Heart left ventricle (tissue), 16 donors: ENCODE results near the gene CEP20. TPM values are rescaled to one million over a fixed set of nuclear protein-coding genes. Genes with fewer than 3 reads are reported as not detected.
A peak's percentile ranks its signal among the peaks of the same experiment; 100 is the strongest.

Experiments used
- ATAC-seq, 4 donors: fragments of 200-7000 bp; cut with Tn5 transposase; one replicate each; pipeline ENCODE4 v1.9.1; 2020 to 2022; ENCODE audit warnings: moderate library complexity in 4 of 4, mild to moderate bottlenecking in 3 of 4, moderate number of reproducible peaks in 1 of 4
- DNase-seq, 5 donors: peaks; one replicate each; pipeline ENCODE4 v3.0.0-alpha.2; 2020
- H3K27ac ChIP-seq, 12 donors: fragments of 200-600 bp; sonication (generic) in 4 of 12; one replicate each; pipeline versions ENCODE4 v1.5.0 to v1.8.0; 2016 to 2022; ENCODE audit warnings: mild to moderate bottlenecking in 2 of 12
- H3K27me3 ChIP-seq, 9 donors: fragments of 200-600 bp; sonication (generic) in 2 of 9; one replicate each; pipeline versions ENCODE4 v1.5.1 to v1.8.0; 2016 to 2022; ENCODE audit warnings: mild to moderate bottlenecking in 3 of 9
- H3K36me3 ChIP-seq, 9 donors: fragments of 200-600 bp; sonication (generic) in 2 of 9; one replicate each; pipeline versions ENCODE4 v1.5.0 to v1.8.0; 2018 to 2022; ENCODE audit warnings: mild to moderate bottlenecking in 2 of 9
- H3K4me1 ChIP-seq, 12 donors: fragments of 200-600 bp; sonication (generic) in 4 of 12; one replicate each; pipeline versions ENCODE4 v1.5.0 to v1.8.0; 2016 to 2022; ENCODE audit warnings: mild to moderate bottlenecking in 3 of 12
- H3K4me3 ChIP-seq, 12 donors: fragments of 200-600 bp; sonication (generic) in 4 of 12; one replicate each; pipeline versions ENCODE4 v1.5.0 to v1.8.0; 2017 to 2022; ENCODE audit warnings: mild to moderate bottlenecking in 9 of 12, moderate library complexity in 4 of 12
- H3K9me3 ChIP-seq, 12 donors: fragments of 200-600 bp; sonication (generic) in 4 of 12; one replicate each; pipeline versions ENCODE4 v1.5.0 to v1.8.0; 2016 to 2022; ENCODE audit warnings: mild to moderate bottlenecking in 1 of 12
- CTCF ChIP-seq, 12 donors: fragments of 200-600 bp; sonication (generic) in 4 of 12; IDR thresholded peaks; one replicate each; pipeline versions ENCODE4 v1.5.0 to v1.8.0; 2018 to 2022; ENCODE audit warnings: antibody characterized with exemption in 12 of 12, mild to moderate bottlenecking in 5 of 12
- POLR2A ChIP-seq, 2 donors: fragments of 450-650 bp; IDR thresholded peaks; one replicate each; pipeline ENCODE4 v1.6.1; 2017; ENCODE audit warnings: antibody characterized with exemption in 2 of 2, mild to moderate bottlenecking in 2 of 2, moderate library complexity in 2 of 2
- WGBS, 4 donors: extraction: QIAGEN DNeasy Blood & Tissue Kit in 2 of 4; methylation state at CpG; one replicate each; pipeline versions ENCODE4 v1.1.5 to v1.1.7; 2013 to 2018; 5-methylcytosine and 5-hydroxymethylcytosine counted together
- intact Hi-C, 10 donors: fragments of 100-400 bp; cut with DNase I; formaldehyde crosslinking; loops; one replicate each; pipeline versions ENCODE4 v1.11.1 to v1.14.2; 2022
- polyA plus RNA-seq, 2 donors: library from polyadenylated mRNA; stranded (reverse); fragments of 200-250 nt; gene quantifications; one replicate each; pipeline ENCODE4 v1.2.3, GENCODE V29; 2013
- total RNA-seq, 9 donors: library from RNA; depleted of rRNA in 2 of 9; stranded (reverse); fragments of >200 nt in 2 of 9; fragmentation: NEBNext Ultra II Directional in 3 of 9; extraction: Animal tissue kit (Norgen Biotek cat#: 25700) in 3 of 9; gene quantifications; one replicate each; pipeline versions ENCODE4 v1.1.0 to v1.2.4, GENCODE V29; 2016 to 2023
- donor health status: ischemic (EF 13 %, LVEDD 7.1; RV severe dilation, severe dysfunction).
- donor health status: healthy with polysubstance abuse.
- donor health status: DM: no; HTN: yes; CAD: no.
- donor health status: DM: no; HTN: no; CAD: no.
- donor health status: ischemic (EF 25% LVEDD 6.9; RV normal size, moderate dysfunction).
- donor health status: ischemic (EF 25% LVEDD 5.7; RV mildly dilated, moderate dysfunction).
- donor health status: healthy.
- donor health status: DM: yes; HTN: yes; CAD: no.
- donor health status: ischemic (EF 35%, LVEDD 5.7; RV mildly dilated, moderate dysfunction).
- donor health status: nonischemic (EF 11% LVEDD 7.7; RV severe dilation, severe dysfunction).
- donor health status: DM: yes; HTN: yes; CAD: no.
- donor health status: PGD.
- donor health status: ischemic (EF 29% LVEDD 5.4; RV normal size, mild dysfunction).
- donor health status: nonischemic (EF 23%, LVEDD 6.1; RV moderate dilation, normal function).

CEP20 gene
- total and polyA plus RNA-seq, 11 donors, result 14.1 to 40.3 (median 28.0) TPM

- H3K36me3 ChIP-seq, result peaks cover 0 to 18% (median 10%) of the 10 kb centered on the region in 9 donors
- H3K4me3 ChIP-seq, result peak overlapping the region in 11 of 12 donors; percentile 67 to 97 (median 79)
- TF ChIP-seq CTCF (IDR thresholded peaks at IDR 0.05), result no peak
- TF ChIP-seq POLR2A (IDR thresholded peaks at IDR 0.05), result no peak
- WGBS, 4 donors, result 89 to 91% (median 91%) methylated on average over 4 of the region's 4 CpGs
- no peaks in the 10 kb centered on the region for H3K27me3 ChIP-seq
- ATAC-seq (no peak), DNase-seq (no peak)
- peaks cover 0 to 33% (median 23%) of the 10 kb centered on the region in 12 donors for H3K4me1 ChIP-seq
- H3K9me3 ChIP-seq, result no peaks in the 10 kb centered on the region
- H3K27ac ChIP-seq, result peak overlapping the region in 1 of 12 donors; percentile 90
- intact Hi-C loops, result loop anchor here in 5 of 10 donors (5.0 to 10.0 kb wide), 6 partner anchors 60 to 198 kb away; partner anchors contain the start of gene ABCC1 (in 2 of the 5)
Measured at GRCh38 chr16:15887283-15887682, 1.1 kb downstream of the CEP20 start.

GRCh38 chr16:15886078-15886477 is 2.3 kb downstream of the CEP20 start:
- no peak for TF ChIP-seq CTCF (IDR thresholded peaks at IDR 0.05)
- Histone ChIP-seq H3K4me1 (peaks cover 0 to 33% (median 23%) of the 10 kb centered on the region in 12 donors), H3K36me3 (peaks cover 0 to 28% (median 21%) of the 10 kb centered on the region in 9 donors), H3K4me3 (no peak overlapping the region), H3K9me3 (no peaks in the 10 kb centered on the region), H3K27me3 (no peaks in the 10 kb centered on the region), H3K27ac (no peak overlapping the region)
- ATAC-seq (no peak), DNase-seq (no peak)
- 57 to 76% (median 62%) methylated on average over 1 of the region's 1 CpG for WGBS, 4 donors
- intact Hi-C loops, result loop anchor here in 5 of 10 donors (5.0 to 10.0 kb wide), 6 partner anchors 61 to 199 kb away; partner anchors contain the start of gene ABCC1 (in 2 of the 5)

GRCh38 chr16:15885560-15886001 is 2.8 kb downstream of the CEP20 start:
- Histone ChIP-seq H3K9me3 (no peaks in the 10 kb centered on the region), H3K4me1 (peaks cover 0 to 33% (median 23%) of the 10 kb centered on the region in 12 donors), H3K27ac (no peak overlapping the region), H3K36me3 (peaks cover 0 to 33% (median 26%) of the 10 kb centered on the region in 9 donors), H3K4me3 (no peak overlapping the region), H3K27me3 (no peaks in the 10 kb centered on the region)
- DNase-seq, result no peak
- no peak for ATAC-seq
- intact Hi-C loops, result loop anchor here in 5 of 10 donors (5.0 to 10.0 kb wide), 6 partner anchors 62 to 199 kb away; partner anchors contain the start of gene ABCC1 (in 2 of the 5)
- 90 to 93% (median 91%) methylated on average over 5 of the region's 5 CpGs for WGBS, 4 donors
- TF ChIP-seq CTCF (IDR thresholded peaks at IDR 0.05), result no peak
- TF ChIP-seq POLR2A (IDR thresholded peaks at IDR 0.05), result no peak

GRCh38 chr16:15882563-15882962 is 5.8 kb downstream of the CEP20 start:
- 95 to 98% (median 98%) methylated on average over 3 of the region's 3 CpGs for WGBS, 4 donors
- DNase-seq (no peak), ATAC-seq (no peak)
- H3K27me3 ChIP-seq, result no peaks in the 10 kb centered on the region
- TF ChIP-seq POLR2A (IDR thresholded peaks at IDR 0.05) (no peak), CTCF (IDR thresholded peaks at IDR 0.05) (no peak)
- H3K9me3 ChIP-seq, result no peaks in the 10 kb centered on the region
- H3K36me3 ChIP-seq, result peaks cover 0 to 62% (median 49%) of the 10 kb centered on the region in 9 donors
- H3K4me1 ChIP-seq, result peaks cover 0 to 32% (median 16%) of the 10 kb centered on the region in 12 donors
- no peak overlapping the region for H3K4me3 ChIP-seq
- intact Hi-C loops, result loop anchor here in 3 of 10 donors (10.0 kb wide), 3 partner anchors 142 to 202 kb away; no protein-coding TSS in a partner anchor
- no peak overlapping the region for H3K27ac ChIP-seq
